KMS-11 (cell line): ENCODE data around the gene CPED1.

Experiments used
- H2AFZ ChIP-seq: fragments of 200-600 bp; sonication (generic); 2 replicates; pipeline ENCODE4 v1.6.1; 2016; ENCODE audit warnings: antibody characterized with exemption, mixed run types, low read depth
- H3K27ac ChIP-seq: fragments of 200-600 bp; sonication (generic); 2 replicates; pipeline ENCODE4 v1.6.1; 2016; ENCODE audit warnings: mild to moderate bottlenecking, mixed run types
- H3K27me3 ChIP-seq: fragments of 200-600 bp; sonication (generic); 2 replicates; pipeline ENCODE4 v1.6.1; 2017; ENCODE audit warnings: mild to moderate bottlenecking, low read depth, mixed run types, moderate library complexity; ENCODE audit not compliant: insufficient read depth
- H3K36me3 ChIP-seq: fragments of 200-600 bp; sonication (generic); 2 replicates; pipeline ENCODE4 v1.6.1; 2017; ENCODE audit warnings: mild to moderate bottlenecking, mixed run types; ENCODE audit not compliant: insufficient read depth
- H3K4me1 ChIP-seq: fragments of 200-600 bp; sonication (generic); 2 replicates; pipeline ENCODE4 v1.6.1; 2016; ENCODE audit warnings: mild to moderate bottlenecking, low read depth, mixed run types; ENCODE audit not compliant: poor library complexity, severe bottlenecking
- H3K4me2 ChIP-seq: fragments of 200-600 bp; sonication (generic); 2 replicates; pipeline ENCODE4 v1.7.0; 2016; ENCODE audit warnings: mild to moderate bottlenecking, mixed run types
- H3K4me3 ChIP-seq: fragments of 200-600 bp; sonication (generic); IDR thresholded peaks from 2 replicates; pipeline ENCODE4 v1.6.1; 2017; ENCODE audit warnings: low read depth, low read length, mixed read lengths; ENCODE audit not compliant: insufficient read depth
- H3K79me2 ChIP-seq: fragments of 200-600 bp; sonication (generic); 2 replicates; pipeline ENCODE4 v1.6.1; 2016; ENCODE audit warnings: low read depth, mixed run types; ENCODE audit not compliant: insufficient read depth
- H3K9ac ChIP-seq: fragments of 200-600 bp; sonication (generic); 2 replicates; pipeline ENCODE4 v1.6.1; 2016; ENCODE audit warnings: mild to moderate bottlenecking, mixed run types
- H4K20me1 ChIP-seq: fragments of 200-600 bp; sonication (generic); 2 replicates; pipeline ENCODE4 v1.6.1; 2016; ENCODE audit warnings: mild to moderate bottlenecking, mixed run types; ENCODE audit not compliant: insufficient read depth
- CTCF ChIP-seq: fragments of 200-600 bp; sonication (generic); conservative IDR thresholded peaks from 2 replicates; pipeline ENCODE4 v1.6.1; 2017; ENCODE audit warnings: low read depth, mild to moderate bottlenecking, antibody characterized with exemption, low read length, moderate library complexity, mixed read lengths

CPED1 gene

GRCh38 chr7:120955577-120956149 is 32.8 kb upstream of the CPED1 start:
- peaks cover 20% of the 10 kb centered on the region for H3K4me1 ChIP-seq
- H2AFZ ChIP-seq, result no peak overlapping the region
- peaks cover 31% of the 10 kb centered on the region; the same call in 1 of the 2 replicates for H3K79me2 ChIP-seq
- H3K36me3 ChIP-seq, result peaks cover 15% of the 10 kb centered on the region; the same call in 1 of the 2 replicates
- no peak overlapping the region for H3K27ac ChIP-seq
- no peak overlapping the region for H3K9ac ChIP-seq
- no peak for TF ChIP-seq CTCF
- H4K20me1 ChIP-seq, result no peaks in the 10 kb centered on the region; the same call in 1 of the 2 replicates
- no peaks in the 10 kb centered on the region for H3K27me3 ChIP-seq
- no peak overlapping the region for H3K4me2 ChIP-seq
- H3K4me3 ChIP-seq, result no peak overlapping the region

GRCh38 chr7:120959929-120960484 is 28.5 kb upstream of the CPED1 start:
- no peak for TF ChIP-seq CTCF
- Histone ChIP-seq H2AFZ (no peak overlapping the region), H3K27me3 (no peaks in the 10 kb centered on the region), H3K4me2 (no peak overlapping the region), H3K27ac (no peak overlapping the region), H3K4me3 (no peak overlapping the region), H3K79me2 (no peaks in the 10 kb centered on the region), H3K4me1 (peaks cover 7% of the 10 kb centered on the region), H3K9ac (no peak overlapping the region), H4K20me1 (no peaks in the 10 kb centered on the region; the same call in 1 of the 2 replicates), H3K36me3 (peaks cover 9% of the 10 kb centered on the region; the same call in 1 of the 2 replicates)

- Histone ChIP-seq H2AFZ (no peak overlapping the region), H3K27ac (no peak overlapping the region), H3K9ac (no peak overlapping the region), H3K4me2 (no peak overlapping the region), H4K20me1 (no peaks in the 10 kb centered on the region; the same call in 1 of the 2 replicates), H3K4me1 (peaks cover 7% of the 10 kb centered on the region), H3K79me2 (no peaks in the 10 kb centered on the region), H3K36me3 (peaks cover 5% of the 10 kb centered on the region; the same call in 1 of the 2 replicates), H3K27me3 (no peaks in the 10 kb centered on the region), H3K4me3 (no peak overlapping the region)
- TF ChIP-seq CTCF, result no peak
Measured at GRCh38 chr7:120960714-120961113, 27.8 kb upstream of the CPED1 start.

- H3K4me2 ChIP-seq, result no peak overlapping the region
- H3K4me3 ChIP-seq, result no peak overlapping the region
- H2AFZ ChIP-seq, result no peak overlapping the region
- no peaks in the 10 kb centered on the region for H3K27me3 ChIP-seq
- H3K27ac ChIP-seq, result no peak overlapping the region
- TF ChIP-seq CTCF, result no peak
- H3K9ac ChIP-seq, result no peak overlapping the region
- H3K79me2 ChIP-seq, result no peaks in the 10 kb centered on the region
- peaks cover 7% of the 10 kb centered on the region for H3K4me1 ChIP-seq
- no peaks in the 10 kb centered on the region for H4K20me1 ChIP-seq
- H3K36me3 ChIP-seq, result no peaks in the 10 kb centered on the region; the same call in 1 of the 2 replicates
Measured at GRCh38 chr7:120961638-120962173, 26.8 kb upstream of the CPED1 start.
